ENCODE data around the gene BCAS3. TPM values are rescaled to one million over a fixed set of nuclear protein-coding genes. Genes with fewer than 3 reads are reported as not detected.
"Not testable (repeated sequence)": the region's sequence is repeated elsewhere in the genome, so short reads cannot be mapped to it uniquely, and the experiment has no call there.

BCAS3 gene
- total RNA-seq, 1 experiment from 2014 or later, result 6.0 TPM

DNA sequence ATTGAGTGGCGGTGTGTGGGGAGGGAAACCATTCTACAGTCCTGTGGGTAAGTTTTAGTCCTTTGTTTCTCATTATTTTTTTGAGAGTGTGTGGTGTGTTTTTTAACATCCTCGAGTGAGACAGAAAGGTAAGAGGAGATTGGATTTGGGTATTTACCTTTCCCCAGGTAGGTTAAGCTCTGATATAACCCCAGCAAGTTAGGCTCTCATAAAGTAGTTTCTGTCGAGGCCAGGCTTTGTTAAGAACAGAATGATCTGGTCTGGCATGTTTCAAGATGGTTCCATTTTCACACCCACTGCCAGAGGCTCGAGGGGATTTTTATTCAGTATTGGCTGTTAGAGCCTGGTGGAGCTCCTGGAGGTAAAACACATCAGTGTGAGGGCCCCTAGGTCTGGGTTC lies 62.9 kb downstream of the BCAS3 start:
- in situ Hi-C loops (cut with HindIII; ENCODE audit: low sequenced_read_pairs), result no loop called here
- DNase-seq (ENCODE audit: low spot score), result no peak

DNA sequence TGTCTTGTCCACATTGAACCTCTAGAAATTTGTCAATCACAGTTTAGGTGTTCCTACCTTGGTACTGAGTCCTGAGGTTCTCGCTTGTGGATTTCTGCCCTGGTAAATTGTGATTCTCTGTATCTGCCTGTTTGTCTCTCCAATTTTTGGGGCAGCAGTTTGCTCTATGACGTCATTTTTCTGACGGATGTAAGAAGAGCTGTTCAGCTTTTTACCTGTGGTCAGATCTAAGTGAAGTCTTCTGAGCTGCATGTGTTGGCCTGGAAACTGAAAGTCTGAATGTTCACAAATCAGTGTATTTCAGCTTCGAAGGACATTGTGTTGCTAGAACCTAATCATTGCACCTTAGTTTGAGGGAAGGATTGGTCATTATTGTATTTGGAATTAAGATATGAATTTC lies 63.4 kb downstream of the BCAS3 start:
- DNase-seq (ENCODE audit: low spot score), result no peak
- in situ Hi-C loops (cut with HindIII; ENCODE audit: low sequenced_read_pairs), result no loop called here

DNA sequence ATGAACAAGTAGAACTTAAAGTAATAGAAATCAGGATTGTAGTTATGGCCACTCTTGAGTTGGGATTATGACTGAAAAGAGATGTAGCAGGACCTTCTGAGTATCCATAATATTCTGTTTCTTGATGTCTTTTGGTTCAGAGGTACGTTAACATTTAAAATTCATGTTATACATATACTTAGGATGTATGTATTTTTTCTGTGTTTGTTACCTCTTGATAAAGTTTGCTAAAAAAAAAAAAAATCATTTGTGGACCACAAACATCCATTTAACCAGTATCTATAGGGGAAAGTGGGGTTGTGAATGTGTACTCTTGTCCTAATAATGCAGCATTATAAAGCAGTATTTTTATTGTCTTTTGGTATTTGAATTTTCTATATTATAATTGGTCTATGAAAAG lies 65.6 kb downstream of the BCAS3 start:
- in situ Hi-C loops (cut with HindIII; ENCODE audit: low sequenced_read_pairs), result no loop called here
- DNase-seq (ENCODE audit: low spot score), result no peak

- DNase-seq (ENCODE audit: low spot score), result no peak
- in situ Hi-C loops (cut with HindIII; ENCODE audit: low sequenced_read_pairs), result no loop called here
Observed at GRCh38 chr17:60743799-60744198, 66.1 kb downstream of the BCAS3 start.

DNA sequence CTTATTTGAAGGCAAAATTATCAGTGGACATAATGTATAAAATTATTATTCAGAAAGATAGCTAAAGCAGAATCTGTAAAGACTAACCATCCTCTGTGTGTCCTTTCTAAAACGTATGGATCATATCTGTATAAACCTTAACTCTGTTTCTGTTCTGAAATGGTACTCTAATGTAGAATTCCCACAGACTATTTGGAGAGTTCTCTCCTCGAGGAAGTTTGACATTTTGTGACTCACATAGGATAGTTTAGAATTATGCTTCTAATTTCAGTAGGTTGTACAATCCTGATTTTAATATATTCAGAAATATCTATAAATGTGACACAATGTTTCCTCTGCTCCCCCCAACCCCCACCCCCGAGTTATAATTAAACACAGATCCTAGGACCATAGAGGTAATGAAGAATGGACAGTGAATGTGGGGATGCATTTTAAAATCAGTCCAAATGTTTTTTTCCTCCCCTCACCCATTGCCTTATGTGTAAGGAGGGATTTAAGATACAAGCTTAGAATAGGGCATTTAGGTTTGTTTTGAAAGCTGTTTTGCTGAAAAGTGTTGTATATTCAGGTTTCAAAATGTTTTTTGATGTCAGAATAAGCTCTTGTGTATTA lies 66.8 kb downstream of the BCAS3 start:
- no peak for DNase-seq (ENCODE audit: low spot score)
- in situ Hi-C loops (cut with HindIII; ENCODE audit: low sequenced_read_pairs), result no loop called here

DNA sequence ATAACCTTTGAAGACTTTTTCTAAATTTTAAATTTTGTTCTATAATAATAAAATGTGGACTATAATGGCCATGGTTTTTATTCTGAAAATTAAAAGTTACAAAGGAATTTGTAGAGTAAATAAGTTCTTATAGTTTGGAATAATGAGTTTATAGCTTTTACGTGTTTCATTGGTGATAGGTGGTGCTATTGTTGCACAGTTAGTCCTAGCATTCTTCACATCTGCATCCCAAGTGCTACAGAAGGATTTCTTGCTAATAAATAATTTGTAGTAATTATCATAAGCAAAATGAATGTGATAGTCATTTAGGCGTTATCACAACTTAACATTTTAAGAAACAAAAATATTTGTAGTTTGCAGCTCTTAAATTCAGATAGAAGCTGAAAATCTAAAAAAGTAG lies 67.9 kb downstream of the BCAS3 start:
- in situ Hi-C loops (cut with HindIII; ENCODE audit: low sequenced_read_pairs), result no loop called here
- no peak for DNase-seq (ENCODE audit: low spot score)

DNA sequence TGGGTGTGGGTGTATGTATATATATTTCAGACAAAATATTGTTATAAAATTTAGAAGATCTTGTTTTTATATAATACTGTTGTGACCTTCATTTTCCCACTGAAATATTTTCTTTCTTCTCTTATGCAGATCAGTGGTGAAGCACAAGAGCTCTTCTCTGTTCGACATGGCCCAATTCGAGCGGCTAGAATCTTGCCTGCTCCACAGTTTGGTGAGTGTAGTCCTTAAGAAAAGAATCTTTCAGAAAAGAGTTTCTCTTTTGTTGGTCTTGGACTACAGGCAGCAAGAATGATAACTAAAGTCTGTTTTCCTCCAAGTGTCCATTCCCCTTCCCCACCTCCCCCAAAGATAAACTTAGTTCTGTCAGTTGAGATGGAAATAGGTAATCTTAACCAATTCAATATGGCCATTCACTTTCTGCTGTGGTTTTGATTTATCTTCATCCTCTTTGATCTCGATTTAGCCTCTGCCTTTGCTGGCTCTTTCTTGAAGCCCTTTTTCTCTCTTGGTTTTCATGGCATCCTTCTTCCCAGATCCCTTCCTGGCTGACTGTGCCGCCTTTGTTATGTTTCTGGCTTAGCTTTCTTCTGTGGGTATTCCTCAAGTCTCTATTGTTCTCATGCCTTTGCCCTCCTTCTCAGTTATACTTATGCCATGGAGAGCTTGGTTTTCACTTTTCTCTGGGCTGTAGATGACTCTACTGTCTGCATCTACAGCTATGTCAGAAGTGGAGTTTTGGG lies 69.6 kb downstream of the BCAS3 start:
- DNase-seq (ENCODE audit: low spot score), result no peak
- in situ Hi-C loops (cut with HindIII; ENCODE audit: low sequenced_read_pairs), result no loop called here

- in situ Hi-C loops (cut with HindIII; ENCODE audit: low sequenced_read_pairs), result no loop called here
- DNase-seq (ENCODE audit: low spot score), result no peak
Observed at GRCh38 chr17:60748204-60748603, 70.6 kb downstream of the BCAS3 start.

DNA sequence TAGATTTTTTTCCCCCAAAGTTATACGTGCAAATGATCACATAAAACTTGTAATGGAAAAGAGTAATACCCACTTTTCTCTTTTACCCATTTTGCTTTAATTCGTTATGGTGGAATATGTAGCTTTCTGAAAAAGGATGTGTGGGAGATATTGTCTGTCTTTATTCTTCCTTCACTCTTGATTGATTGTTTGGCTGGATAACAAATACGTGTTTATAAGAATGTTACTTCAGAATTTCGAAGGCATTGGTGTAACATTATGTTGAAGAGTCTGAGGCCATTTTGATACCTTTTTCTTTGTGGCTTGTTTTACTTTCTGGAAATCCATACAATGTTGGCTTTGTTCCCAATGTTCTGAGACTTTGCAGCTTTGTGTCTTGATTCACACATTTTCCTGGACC lies 71.4 kb downstream of the BCAS3 start:
- no peak for DNase-seq (ENCODE audit: low spot score)
- in situ Hi-C loops (cut with HindIII; ENCODE audit: low sequenced_read_pairs), result no loop called here

- in situ Hi-C loops (cut with HindIII; ENCODE audit: low sequenced_read_pairs), result no loop called here
- no peak for DNase-seq (ENCODE audit: low spot score)
Observed at GRCh38 chr17:60749708-60750107, 72.1 kb downstream of the BCAS3 start.

GRCh38 chr17:60750640-60751039 lies 73.0 kb downstream of the BCAS3 start:
- DNase-seq (ENCODE audit: low spot score), result no peak
- in situ Hi-C loops (cut with HindIII; ENCODE audit: low sequenced_read_pairs), result no loop called here

DNA sequence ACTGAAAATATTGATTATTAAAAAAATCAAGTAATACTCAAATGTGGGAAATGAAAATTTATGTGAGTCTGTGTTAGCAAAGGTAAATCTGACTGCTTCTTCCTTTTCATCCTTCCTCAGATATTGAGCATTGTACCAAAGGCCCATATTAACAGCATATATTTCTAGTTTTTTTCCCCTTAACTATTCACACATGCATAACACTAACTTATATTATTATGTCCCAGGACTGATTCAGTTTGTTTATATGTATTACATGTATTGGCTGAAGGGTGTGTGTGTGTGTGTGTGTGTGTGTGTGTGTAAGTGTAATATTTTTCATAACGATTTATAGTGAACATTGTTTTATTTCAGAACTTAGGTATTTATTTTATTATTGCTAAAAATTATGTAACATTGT lies 74.2 kb downstream of the BCAS3 start:
- no peak for DNase-seq (ENCODE audit: low spot score)
- in situ Hi-C loops (cut with HindIII; ENCODE audit: low sequenced_read_pairs), result no loop called here

GRCh38 chr17:60752873-60753577 lies 75.4 kb downstream of the BCAS3 start:
- in situ Hi-C loops (cut with HindIII; ENCODE audit: low sequenced_read_pairs), result no loop called here
- DNase-seq (ENCODE audit: low spot score), result no peak

- in situ Hi-C loops (cut with HindIII; ENCODE audit: low sequenced_read_pairs), result no loop called here
- DNase-seq (ENCODE audit: low spot score), result no peak
Observed at GRCh38 chr17:60754057-60754604, 76.5 kb downstream of the BCAS3 start.

GRCh38 chr17:60756798-60757197 lies 79.1 kb downstream of the BCAS3 start:
- in situ Hi-C loops (cut with HindIII; ENCODE audit: low sequenced_read_pairs); DNase-seq (ENCODE audit: low spot score): not testable (repeated sequence)

DNA sequence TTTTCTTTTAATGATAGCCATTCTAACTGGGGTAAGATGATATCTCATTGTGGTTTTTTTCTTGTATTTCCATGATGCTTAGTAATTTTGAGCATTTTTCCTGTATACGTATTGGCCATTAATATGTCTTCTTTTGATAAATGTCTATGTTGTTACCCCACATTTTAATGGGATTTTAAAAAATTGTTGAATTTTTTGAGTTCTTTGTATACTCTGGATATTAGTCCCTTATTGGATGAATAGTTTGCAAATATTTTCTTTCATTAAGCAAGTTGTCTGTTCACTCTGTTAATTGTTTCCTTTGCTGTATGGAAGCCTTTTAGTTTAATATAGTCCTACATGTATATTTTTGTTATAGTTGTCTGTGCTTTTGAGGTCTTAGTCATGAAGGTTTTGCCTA lies 79.8 kb downstream of the BCAS3 start:
- in situ Hi-C loops (cut with HindIII; ENCODE audit: low sequenced_read_pairs), result no loop called here
- no peak for DNase-seq (ENCODE audit: low spot score)

- in situ Hi-C loops (cut with HindIII; ENCODE audit: low sequenced_read_pairs), result no loop called here
- DNase-seq (ENCODE audit: low spot score), result no peak
Observed at GRCh38 chr17:60759756-60760155, 82.1 kb downstream of the BCAS3 start.

DNA sequence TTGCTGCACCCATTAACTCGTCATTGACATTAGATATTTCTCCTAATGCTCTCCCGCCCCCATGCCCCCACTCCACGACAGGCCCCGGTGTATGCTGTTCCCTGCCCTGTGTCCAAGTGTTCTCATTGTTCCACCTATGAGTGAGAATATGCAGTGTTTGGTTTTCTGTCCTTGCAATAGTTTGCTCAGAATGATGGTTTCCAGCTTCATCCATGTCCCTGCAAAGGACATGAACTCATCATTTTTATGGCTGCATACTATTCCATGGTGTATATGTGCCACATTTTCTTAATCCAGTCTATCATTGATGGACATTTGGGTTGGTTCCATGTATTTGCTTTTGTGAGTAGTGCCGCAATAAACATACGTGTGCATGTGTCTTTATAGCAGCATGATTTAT lies 83.7 kb downstream of the BCAS3 start:
- DNase-seq (ENCODE audit: low spot score); in situ Hi-C loops (cut with HindIII; ENCODE audit: low sequenced_read_pairs): not testable (repeated sequence)

DNA sequence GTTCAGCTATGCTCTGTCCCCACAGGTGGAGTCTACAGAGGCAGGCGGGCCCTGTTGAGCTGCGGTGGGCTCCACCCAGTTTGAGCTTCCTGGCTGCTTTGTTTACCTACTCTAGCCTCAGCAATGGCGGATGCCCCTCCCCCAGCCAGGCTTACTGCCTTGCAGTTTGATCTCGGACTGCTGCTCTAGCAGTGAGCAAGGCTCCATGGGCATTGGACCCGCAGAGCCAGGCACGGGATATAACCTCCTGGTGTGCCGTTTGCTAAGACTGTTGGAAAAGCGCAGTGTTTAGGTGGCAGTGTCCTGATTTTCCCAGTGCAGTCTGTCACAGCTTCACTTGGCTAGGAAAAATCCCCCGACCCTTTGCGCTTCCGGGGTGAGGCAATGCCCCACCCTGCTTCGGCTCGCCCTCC lies 89.1 kb downstream of the BCAS3 start:
- DNase-seq (ENCODE audit: low spot score), result no peak
- in situ Hi-C loops (cut with HindIII; ENCODE audit: low sequenced_read_pairs), result no loop called here

DNA sequence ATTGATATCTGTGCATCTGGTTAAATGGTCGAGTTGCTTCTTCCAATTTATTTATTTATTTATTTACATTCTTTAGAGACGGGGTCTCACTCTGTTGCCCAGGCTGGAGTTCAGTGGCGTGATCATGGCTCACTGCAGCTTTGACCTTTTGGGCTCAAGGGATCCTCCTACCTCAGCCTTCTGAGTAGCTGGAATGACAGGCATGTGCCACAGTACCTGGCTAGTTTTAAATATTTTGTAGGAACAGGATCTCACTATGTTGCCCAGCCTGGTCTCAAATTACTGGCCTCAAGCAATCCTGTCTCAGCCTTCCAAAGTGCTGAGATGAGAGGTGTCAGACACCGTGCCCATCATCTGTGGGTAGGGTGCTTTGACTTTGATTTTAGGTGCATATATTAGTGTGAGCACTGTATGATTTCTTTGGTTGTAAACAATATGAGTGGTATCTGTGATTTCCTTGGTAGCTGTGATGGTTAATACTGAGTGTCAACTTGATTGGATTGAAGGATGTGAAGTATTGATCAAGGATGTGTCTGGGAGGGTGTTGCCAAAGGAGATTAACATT lies 90.2 kb downstream of the BCAS3 start:
- DNase-seq (ENCODE audit: low spot score), result no peak
- in situ Hi-C loops (cut with HindIII; ENCODE audit: low sequenced_read_pairs), result no loop called here

Data from G401 (cell line).